HCT116 (cell line): Measurements from ENCODE around the gene CEP43. TPM values are rescaled to one million over a fixed set of nuclear protein-coding genes. Genes with fewer than 3 reads are reported as not detected.

Experiments
- ATAC-seq: fragments of 200-7000 bp; cut with Tn5 transposase; 2 replicates; pipeline ENCODE4 v1.9.1; 2020; ENCODE audit warnings: mild to moderate bottlenecking, moderate library complexity
- BruUV-seq: library from RNA; stranded (reverse); fragments of 400-500 nt; replicated peaks from 2 replicates; lab custom pipeline; 2021; lab: Mats Ljungman, UMichigan
- CTCF ChIA-PET: fragments of 300-600 bp; sonication (Branson Sonifier 250); formaldehyde crosslinking; loops from one replicate; lab custom pipeline; 2021; ENCODE audit warnings: antibody characterized with exemption; lab: Charles Lee
- POLR2A ChIA-PET: fragments of 300-600, 350-600 bp; sonication (Branson Sonifier 250); formaldehyde crosslinking; loops from one replicate; lab custom pipeline; 2021; ENCODE audit warnings: antibody characterized with exemption; lab: Charles Lee
- RAD21 ChIA-PET, 2 experiments: fragments of 300-600 bp; sonication (Branson Sonifier 250); formaldehyde crosslinking; loops; one replicate each; lab custom pipeline; 2023; ENCODE audit warnings: low total read pairs in 2 of 2; ENCODE audit not compliant: uncharacterized antibody in 2 of 2, unreplicated experiment in 2 of 2, low non-redundant PET in 1 of 2; lab: Charles Lee
- DNase-seq: peaks from one replicate; pipeline ENCODE4 v3.0.0-alpha.2; 2010; ENCODE audit warnings: low read depth, low spot score
- H2AFZ ChIP-seq: fragments of 200-600 bp; shearing (Covaris generic), sonication (generic); 2 replicates; pipeline ENCODE4 v1.6.1; 2017; ENCODE audit warnings: low read depth, mixed run types, mixed read lengths, antibody characterized with exemption, low read length; ENCODE audit not compliant: poor library complexity, severe bottlenecking
- H3K27ac ChIP-seq: 2 replicates; pipeline ENCODE4 v1.5.1; 2012; ENCODE audit warnings: low read depth, low read length
- H3K27me3 ChIP-seq: fragments of 200-600 bp; sonication (generic); 2 replicates; pipeline ENCODE4 v1.6.1; 2016; ENCODE audit warnings: mixed run types, low read length, mixed read lengths; ENCODE audit not compliant: insufficient read depth
- H3K36me3 ChIP-seq, 2 experiments: fragments of 200-500 bp in 1 of 2; fragments of 200-600 bp in 1 of 2; sonication (Bioruptor generic) in 1 of 2; sonication (generic) in 1 of 2; 2 replicates each; pipeline versions ENCODE4 v1.5.1 to v1.6.1; 2014 to 2016; ENCODE audit warnings: low read length in 2 of 2, inconsistent platforms in 1 of 2, mixed read lengths in 1 of 2, mixed run types in 1 of 2; ENCODE audit not compliant: insufficient read depth in 2 of 2, control insufficient read depth in 1 of 2
- H3K4me1 ChIP-seq, 2 experiments: fragments of 200-600 bp in 1 of 2; sonication (generic) in 1 of 2; 2 replicates each; pipeline versions ENCODE4 v1.5.1 to v1.6.1; 2012 to 2017; ENCODE audit warnings: low read length in 2 of 2, inconsistent platforms in 1 of 2, mild to moderate bottlenecking in 1 of 2, mixed read lengths in 1 of 2, mixed run types in 1 of 2, moderate library complexity in 1 of 2; ENCODE audit not compliant: insufficient read depth in 2 of 2, control insufficient read depth in 1 of 2
- H3K4me2 ChIP-seq: fragments of 200-600 bp; sonication (generic); 2 replicates; pipeline ENCODE4 v1.6.1; 2017; ENCODE audit warnings: mixed run types, low read length, mixed read lengths
- H3K4me3 ChIP-seq, 2 experiments: fragments of 200-600 bp in 1 of 2; sonication (generic) in 1 of 2; replicated peaks in 1 of 2; 2 replicates each; pipeline ENCODE4 v1.5.1; 2011 to 2016; ENCODE audit warnings: low read length in 2 of 2, control low read depth in 1 of 2, low read depth in 1 of 2, mild to moderate bottlenecking in 1 of 2, mixed read lengths in 1 of 2, mixed run types in 1 of 2
- H3K79me2 ChIP-seq: fragments of 200-600 bp; sonication (generic); 2 replicates; pipeline ENCODE4 v1.6.1; 2017; ENCODE audit warnings: mild to moderate bottlenecking, mixed run types, low read length, moderate library complexity, mixed read lengths; ENCODE audit not compliant: insufficient read depth
- H3K9ac ChIP-seq: fragments of 200-600 bp; sonication (generic); 2 replicates; pipeline ENCODE4 v1.6.1; 2016; ENCODE audit warnings: low read length, mixed read lengths
- H3K9me2 ChIP-seq: fragments of 200-600 bp; sonication (generic), shearing (Covaris generic); 2 replicates; pipeline ENCODE4 v1.6.1; 2017; ENCODE audit warnings: mixed run types, mild to moderate bottlenecking, moderate library complexity; ENCODE audit not compliant: insufficient read depth
- H3K9me3 ChIP-seq, 2 experiments: fragments of 200-500 bp in 1 of 2; fragments of 200-600 bp in 1 of 2; sonication (Bioruptor generic) in 1 of 2; sonication (generic) in 1 of 2; 2 replicates each; pipeline ENCODE4 v1.6.1; 2014 to 2017; ENCODE audit warnings: low read length in 2 of 2, mixed read lengths in 2 of 2, inconsistent platforms in 1 of 2, low read depth in 1 of 2, mild to moderate bottlenecking in 1 of 2, mixed run types in 1 of 2, moderate library complexity in 1 of 2; ENCODE audit not compliant: control insufficient read depth in 1 of 2, insufficient read depth in 1 of 2
- H4K20me1 ChIP-seq: fragments of 200-600 bp; sonication (generic), shearing (Covaris generic); 2 replicates; pipeline ENCODE4 v1.6.1; 2017; ENCODE audit warnings: mixed run types, mild to moderate bottlenecking, moderate library complexity; ENCODE audit not compliant: insufficient read depth
- CEBPB ChIP-seq: IDR thresholded peaks from 2 replicates; pipeline ENCODE4 v1.6.1; 2012; ENCODE audit warnings: low read depth
- EGR1 ChIP-seq: IDR thresholded peaks from 2 replicates; pipeline ENCODE4 v1.6.1; 2012; ENCODE audit warnings: low read depth
- ELF1 ChIP-seq: IDR thresholded peaks from 2 replicates; pipeline ENCODE4 v1.6.1; 2012; ENCODE audit warnings: low read depth, borderline replicate concordance
- EZH2phosphoT487 ChIP-seq: fragments of 200-600 bp; IDR thresholded peaks from 2 replicates; pipeline ENCODE4 v1.6.1; 2018; ENCODE audit warnings: antibody characterized with exemption, borderline replicate concordance
- POLR2A ChIP-seq: IDR thresholded peaks from 2 replicates; pipeline ENCODE4 v1.7.0; 2011; ENCODE audit warnings: borderline replicate concordance; ENCODE audit not compliant: insufficient read depth, insufficient read length; ENCODE audit errors: extremely low read depth
- POLR2AphosphoS5 ChIP-seq: IDR thresholded peaks from 2 replicates; pipeline ENCODE4 v1.6.1; 2011; ENCODE audit warnings: mild to moderate bottlenecking, low read depth, low read length, moderate library complexity
- RAD21 ChIP-seq: IDR thresholded peaks from 2 replicates; pipeline ENCODE4 v1.6.1; 2012; ENCODE audit warnings: low read depth, mild to moderate bottlenecking
- SP1 ChIP-seq: IDR thresholded peaks from 2 replicates; pipeline ENCODE4 v1.6.1; 2012; ENCODE audit warnings: low read depth
- SRF ChIP-seq: IDR thresholded peaks from 2 replicates; pipeline ENCODE4 v1.6.1; 2012; ENCODE audit warnings: low read depth
- TCF7L2 ChIP-seq: IDR thresholded peaks from 2 replicates; pipeline ENCODE4 v1.7.0; 2011; ENCODE audit warnings: borderline replicate concordance, inconsistent platforms; ENCODE audit not compliant: insufficient read depth, insufficient read length; ENCODE audit errors: extremely low read depth
- ZNF274 ChIP-seq: fragments of 200-500 bp; sonication (Bioruptor generic); IDR thresholded peaks from 2 replicates; pipeline ENCODE4 v1.6.1; 2014; ENCODE audit warnings: mild to moderate bottlenecking, low read depth, low read length, inconsistent platforms
- intact Hi-C: fragments of 100-400 bp; cut with micrococcal nuclease; formaldehyde crosslinking; loops from 2 replicates; pipeline ENCODE4 v1.10.0; 2022
- total RNA-seq: library from RNA; stranded (reverse); gene quantifications from one replicate; pipeline ENCODE4 v1.2.1, GENCODE V29; 2021; ENCODE audit not compliant: unreplicated experiment
- TF ChIP-seq, protein P1 (sequence below): IDR thresholded peaks from 2 replicates; pipeline ENCODE4 v1.6.1; 2011; ENCODE audit warnings: mild to moderate bottlenecking, low read length, moderate library complexity; ENCODE audit not compliant: insufficient replicate concordance; ENCODE audit errors: extremely low read depth
- TF ChIP-seq, protein P2 (sequence below): IDR thresholded peaks from 2 replicates; pipeline ENCODE4 v1.6.1; 2012
- TF ChIP-seq, protein P3 (sequence below): IDR thresholded peaks from 2 replicates; pipeline ENCODE4 v1.6.1; 2012

CEP43 gene
- total RNA-seq, 1 experiment from 2014 or later: 15.8 TPM

DNA sequence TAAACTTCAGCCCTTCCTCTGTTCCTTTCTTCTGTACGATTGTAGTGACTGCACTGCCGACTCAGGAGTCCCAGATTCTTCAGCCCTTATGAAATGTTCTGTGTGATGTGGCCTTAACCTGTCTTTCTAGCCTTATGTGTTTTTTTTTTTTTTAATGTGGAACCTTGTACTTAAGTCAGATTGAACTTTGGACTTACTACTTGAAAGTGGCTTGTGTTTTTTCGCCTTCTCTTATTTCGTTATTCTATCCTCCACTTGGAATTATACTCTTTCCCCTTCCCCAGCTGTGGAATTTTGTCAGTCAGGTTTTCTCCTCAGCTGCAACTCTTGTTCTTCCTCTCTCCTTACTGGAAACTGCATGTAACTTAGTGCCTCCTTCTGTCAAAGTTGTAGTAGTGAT is 8.8 kb downstream of the CEP43 start:
- intact Hi-C loops: no loop called here

DNA sequence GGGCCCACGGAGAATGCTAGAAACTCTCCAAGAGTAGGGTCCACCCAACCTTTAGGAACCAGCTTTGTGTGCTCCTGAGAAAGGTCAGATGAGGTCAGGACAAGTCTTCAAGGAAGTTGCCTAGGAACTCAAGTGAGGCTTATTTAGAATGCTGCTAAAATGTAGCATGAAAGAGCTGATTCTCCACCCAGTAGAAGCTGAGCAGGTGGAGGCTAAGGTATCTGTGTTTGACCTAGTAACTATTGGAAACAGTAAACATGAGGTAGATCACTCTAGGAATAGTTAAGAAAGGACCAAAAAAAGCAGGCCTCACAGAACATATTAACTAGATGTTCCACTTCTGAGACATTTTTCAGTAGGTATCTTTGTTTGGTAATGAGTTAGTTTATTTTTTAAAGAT is 13.9 kb downstream of the CEP43 start:
- Histone ChIP-seq H3K4me1 (no peaks in the 10 kb centered on the region), H2AFZ (no peak overlapping the region), H3K4me2 (no peak overlapping the region), H3K4me3 (no peak overlapping the region), H3K27me3 (no peaks in the 10 kb centered on the region), H3K79me2 (peaks cover 17% of the 10 kb centered on the region), H3K9me2 (no peaks in the 10 kb centered on the region), H3K9me3 (no peaks in the 10 kb centered on the region), H4K20me1 (no peaks in the 10 kb centered on the region), H3K36me3 (peaks cover 13 to 34% of the 10 kb centered on the region in 2 experiments; a peak in 3 of 4 replicates), H3K9ac (no peak overlapping the region), H3K27ac (no peak overlapping the region)
- ChIA-PET RAD21 (no interaction called here), CTCF (interaction anchor here (1.2 kb wide), 1 partner anchor 127 kb away, joined by 3 read pairs; no protein-coding TSS in a partner anchor), POLR2A (no interaction called here)
- intact Hi-C loops: no loop called here
- DNase-seq (no peak), ATAC-seq (no peak)
- BruUV-seq: no TSS peak
- TF ChIP-seq SP1 (no peak), CEBPB (no peak), SRF (no peak), TCF7L2 (no peak), ZNF274 (no peak), POLR2AphosphoS5 (no peak), EGR1 (no peak), ELF1 (no peak), POLR2A (no peak), RAD21 (no peak), EZH2phosphoT487 (no peak)
- TF ChIP-seq, protein P1, sequence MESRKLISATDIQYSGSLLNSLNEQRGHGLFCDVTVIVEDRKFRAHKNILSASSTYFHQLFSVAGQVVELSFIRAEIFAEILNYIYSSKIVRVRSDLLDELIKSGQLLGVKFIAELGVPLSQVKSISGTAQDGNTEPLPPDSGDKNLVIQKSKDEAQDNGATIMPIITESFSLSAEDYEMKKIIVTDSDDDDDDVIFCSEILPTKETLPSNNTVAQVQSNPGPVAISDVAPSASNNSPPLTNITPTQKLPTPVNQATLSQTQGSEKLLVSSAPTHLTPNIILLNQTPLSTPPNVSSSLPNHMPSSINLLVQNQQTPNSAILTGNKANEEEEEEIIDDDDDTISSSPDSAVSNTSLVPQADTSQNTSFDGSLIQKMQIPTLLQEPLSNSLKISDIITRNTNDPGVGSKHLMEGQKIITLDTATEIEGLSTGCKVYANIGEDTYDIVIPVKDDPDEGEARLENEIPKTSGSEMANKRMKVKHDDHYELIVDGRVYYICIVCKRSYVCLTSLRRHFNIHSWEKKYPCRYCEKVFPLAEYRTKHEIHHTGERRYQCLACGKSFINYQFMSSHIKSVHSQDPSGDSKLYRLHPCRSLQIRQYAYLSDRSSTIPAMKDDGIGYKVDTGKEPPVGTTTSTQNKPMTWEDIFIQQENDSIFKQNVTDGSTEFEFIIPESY: no peak
- TF ChIP-seq, protein P2, sequence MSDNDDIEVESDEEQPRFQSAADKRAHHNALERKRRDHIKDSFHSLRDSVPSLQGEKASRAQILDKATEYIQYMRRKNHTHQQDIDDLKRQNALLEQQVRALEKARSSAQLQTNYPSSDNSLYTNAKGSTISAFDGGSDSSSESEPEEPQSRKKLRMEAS: no peak
- TF ChIP-seq, protein P3, sequence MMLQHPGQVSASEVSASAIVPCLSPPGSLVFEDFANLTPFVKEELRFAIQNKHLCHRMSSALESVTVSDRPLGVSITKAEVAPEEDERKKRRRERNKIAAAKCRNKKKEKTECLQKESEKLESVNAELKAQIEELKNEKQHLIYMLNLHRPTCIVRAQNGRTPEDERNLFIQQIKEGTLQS: no peak

More for the DNA sequence above, 8.8 kb downstream of the CEP43 start:
- H2AFZ ChIP-seq: no peak overlapping the region
- peaks cover 17 to 21% of the 10 kb centered on the region in 2 experiments; a peak in 3 of 4 replicates for H3K36me3 ChIP-seq
- no peak overlapping the region for H3K9ac ChIP-seq
- H3K4me3 ChIP-seq: no peak overlapping the region
- ATAC-seq (no peak), DNase-seq (no peak)
- H3K9me3 ChIP-seq: no peaks in the 10 kb centered on the region
- RAD21 ChIA-PET: no interaction called here
- H3K4me2 ChIP-seq: no peak overlapping the region
- no peaks in the 10 kb centered on the region for H3K4me1 ChIP-seq
- TF ChIP-seq TCF7L2: no peak
- no peak for TF ChIP-seq POLR2A
- no peaks in the 10 kb centered on the region for H3K27me3 ChIP-seq
- H3K27ac ChIP-seq: no peak overlapping the region
- H3K9me2 ChIP-seq: no peaks in the 10 kb centered on the region
- CTCF ChIA-PET: no interaction called here
- POLR2A ChIA-PET: no interaction called here
- H4K20me1 ChIP-seq: no peaks in the 10 kb centered on the region; the same call in 1 of the 2 replicates
- BruUV-seq: no TSS peak
- peaks cover 60% of the 10 kb centered on the region for H3K79me2 ChIP-seq
